Skeletal muscle tissue (tissue), 4 donors: ENCODE data around the gene EFNA5. TPM values are rescaled to one million over a fixed set of nuclear protein-coding genes. Genes with fewer than 3 reads are reported as not detected.
"Not testable (repeated sequence)": the region's sequence is repeated elsewhere in the genome, so short reads cannot be mapped to it uniquely, and the experiment has no call there.

Experiments used
- H3K27ac ChIP-seq: one replicate; pipeline ENCODE4 v1.7.0; 2013; ENCODE audit warnings: mild to moderate bottlenecking, low read depth, low read length, inconsistent platforms
- H3K27me3 ChIP-seq, 3 donors: one replicate each; pipeline ENCODE4 v1.7.0; 2013; ENCODE audit warnings: low read length in 3 of 3; ENCODE audit not compliant: control insufficient read depth in 3 of 3, insufficient read depth in 3 of 3
- H3K36me3 ChIP-seq, 3 donors: one replicate each; pipeline ENCODE4 v1.7.0; 2013; ENCODE audit warnings: low read length in 3 of 3; ENCODE audit not compliant: control insufficient read depth in 3 of 3, insufficient read depth in 3 of 3
- H3K4me1 ChIP-seq, 3 donors: one replicate each; pipeline ENCODE4 v1.7.0; 2013; ENCODE audit warnings: low read length in 3 of 3, mild to moderate bottlenecking in 3 of 3; ENCODE audit not compliant: control insufficient read depth in 3 of 3, insufficient read depth in 3 of 3
- H3K4me3 ChIP-seq, 3 donors: one replicate each; pipeline ENCODE4 v1.7.0; 2013; ENCODE audit warnings: low read length in 3 of 3
- H3K9ac ChIP-seq, 3 donors: one replicate each; pipeline ENCODE4 v1.7.0; 2013; ENCODE audit warnings: low read length in 3 of 3, mild to moderate bottlenecking in 3 of 3, moderate library complexity in 2 of 3, low read depth in 1 of 3
- H3K9me3 ChIP-seq, 3 donors: one replicate each; pipeline ENCODE4 v1.7.0; 2013; ENCODE audit warnings: low read length in 3 of 3; ENCODE audit not compliant: control insufficient read depth in 3 of 3
- total RNA-seq: library from RNA; depleted of rRNA; stranded (reverse); fragments of >200 nt; gene quantifications from one replicate; pipeline ENCODE4 v1.2.3, GENCODE V29; 2014
- donor health status: Osteomylitis.

Gene EFNA5
- total RNA-seq, 1 donor from 2014 or later = 8.4 TPM

DNA sequence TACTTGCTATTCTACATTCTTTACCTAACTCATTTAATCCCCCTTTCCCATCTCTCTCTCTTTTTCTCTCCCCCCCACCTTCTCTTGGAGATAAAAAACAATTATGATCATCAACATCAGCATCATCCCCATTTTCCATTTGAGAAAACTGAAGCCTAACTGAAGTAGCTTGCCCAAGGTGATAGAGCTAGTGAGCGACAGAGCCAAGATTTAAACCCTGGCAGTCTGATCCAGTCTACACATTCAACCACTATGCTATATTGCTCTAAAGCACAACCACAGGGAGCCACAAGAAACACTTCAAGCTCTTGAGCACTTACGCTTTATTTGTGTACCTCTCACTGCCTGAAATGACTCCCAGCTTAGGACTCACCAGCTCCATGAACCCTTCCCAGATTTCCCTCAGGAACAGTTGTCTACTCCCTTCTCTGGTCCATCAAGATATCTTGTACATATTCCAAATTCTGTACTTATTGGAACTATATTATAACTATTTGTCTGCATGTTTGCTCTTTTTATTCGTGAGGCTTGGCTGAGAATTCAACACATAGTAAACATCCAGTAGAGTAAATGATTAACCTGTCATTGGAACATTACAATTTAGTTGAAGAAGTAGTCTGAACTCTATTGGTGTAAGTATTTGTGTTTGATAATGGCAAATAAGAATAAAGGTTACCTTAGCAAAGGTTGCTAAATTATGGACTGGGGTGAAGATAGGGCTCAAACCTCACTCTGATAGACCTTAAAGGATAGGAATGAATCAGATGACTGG lies 164.8 kb downstream of the EFNA5 start:
- Histone ChIP-seq H3K9me3 (no peaks in the 10 kb centered on the region), H3K4me3 (no peak overlapping the region), H3K27ac (no peak overlapping the region), H3K36me3 (no peaks in the 10 kb centered on the region), H3K4me1 (no peaks in the 10 kb centered on the region), H3K9ac (no peak overlapping the region), H3K27me3 (peaks cover 0 to 5% (median 0%) of the 10 kb centered on the region in 3 donors)

DNA sequence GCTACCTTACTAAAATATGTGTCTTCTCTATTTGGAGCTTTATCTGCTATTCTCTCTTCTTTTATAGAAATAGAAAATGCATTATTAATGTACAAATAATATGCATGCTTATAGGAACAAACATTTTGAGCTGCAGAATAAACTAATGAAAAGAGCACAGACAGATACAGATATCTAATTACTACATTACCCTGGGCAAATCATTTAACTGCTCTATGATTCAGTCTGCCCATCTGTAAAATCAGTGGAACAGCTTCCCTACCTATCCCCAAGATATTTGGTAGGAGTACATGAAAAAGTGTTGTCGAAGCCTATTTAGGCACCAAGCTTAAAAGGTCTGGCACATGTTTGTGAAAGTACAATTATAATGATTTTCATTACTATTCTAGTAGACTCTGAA lies 166.3 kb downstream of the EFNA5 start:
- H3K4me3 ChIP-seq = no peak overlapping the region
- no peaks in the 10 kb centered on the region for H3K9me3 ChIP-seq
- H3K27ac ChIP-seq = no peak overlapping the region
- no peaks in the 10 kb centered on the region for H3K4me1 ChIP-seq
- peaks cover 0 to 5% (median 0%) of the 10 kb centered on the region in 3 donors for H3K27me3 ChIP-seq
- no peaks in the 10 kb centered on the region for H3K36me3 ChIP-seq
- H3K9ac ChIP-seq = no peak overlapping the region

- Histone ChIP-seq H3K27me3 (peaks cover 0 to 5% (median 0%) of the 10 kb centered on the region in 3 donors), H3K4me1 (no peaks in the 10 kb centered on the region), H3K9ac (no peak overlapping the region), H3K36me3 (no peaks in the 10 kb centered on the region), H3K27ac (no peak overlapping the region), H3K9me3 (no peaks in the 10 kb centered on the region), H3K4me3 (no peak overlapping the region)
Measured at GRCh38 chr5:107502676-107503060, 168.1 kb downstream of the EFNA5 start.

GRCh38 chr5:107501965-107502675 lies 168.6 kb downstream of the EFNA5 start:
- Histone ChIP-seq H3K27ac (no peak overlapping the region), H3K36me3 (no peaks in the 10 kb centered on the region), H3K4me1 (no peaks in the 10 kb centered on the region), H3K9ac (no peak overlapping the region), H3K27me3 (peaks cover 0 to 5% (median 0%) of the 10 kb centered on the region in 3 donors), H3K9me3 (no peaks in the 10 kb centered on the region), H3K4me3 (no peak overlapping the region)

DNA sequence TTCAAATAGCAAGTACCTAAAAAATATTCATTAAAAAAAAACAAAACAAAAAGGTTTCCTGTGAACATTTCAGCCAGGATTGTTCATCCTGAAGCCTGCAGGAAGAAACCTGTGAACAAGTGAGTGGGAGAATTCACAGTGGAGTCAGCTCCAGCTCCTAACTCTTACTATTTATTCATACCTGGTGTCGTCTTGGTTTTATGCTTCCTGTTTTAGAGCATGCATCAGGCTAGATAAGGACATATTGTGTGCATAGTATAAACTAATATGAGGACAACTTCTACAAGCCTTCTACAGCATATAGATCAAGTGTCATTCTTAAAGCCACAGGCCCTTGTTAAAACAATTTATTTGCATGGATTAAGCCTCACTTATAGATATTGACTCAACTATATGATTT lies 169.9 kb downstream of the EFNA5 start:
- Histone ChIP-seq H3K27me3 (peaks cover 0 to 5% (median 0%) of the 10 kb centered on the region in 3 donors), H3K4me3 (no peak overlapping the region), H3K4me1 (no peaks in the 10 kb centered on the region), H3K9ac (no peak overlapping the region), H3K27ac (no peak overlapping the region), H3K36me3 (no peaks in the 10 kb centered on the region), H3K9me3 (no peaks in the 10 kb centered on the region)

GRCh38 chr5:107500347-107500746 lies 170.4 kb downstream of the EFNA5 start:
- H3K9ac ChIP-seq = no peak overlapping the region
- H3K27ac ChIP-seq = no peak overlapping the region
- no peaks in the 10 kb centered on the region for H3K9me3 ChIP-seq
- H3K4me3 ChIP-seq = no peak overlapping the region
- H3K4me1 ChIP-seq = no peaks in the 10 kb centered on the region
- H3K27me3 ChIP-seq = peaks cover 0 to 5% (median 0%) of the 10 kb centered on the region in 3 donors
- H3K36me3 ChIP-seq = no peaks in the 10 kb centered on the region

- no peak overlapping the region for H3K4me3 ChIP-seq
- H3K9me3 ChIP-seq = no peaks in the 10 kb centered on the region
Measured at GRCh38 chr5:107499776-107500175, 171.0 kb downstream of the EFNA5 start.

DNA sequence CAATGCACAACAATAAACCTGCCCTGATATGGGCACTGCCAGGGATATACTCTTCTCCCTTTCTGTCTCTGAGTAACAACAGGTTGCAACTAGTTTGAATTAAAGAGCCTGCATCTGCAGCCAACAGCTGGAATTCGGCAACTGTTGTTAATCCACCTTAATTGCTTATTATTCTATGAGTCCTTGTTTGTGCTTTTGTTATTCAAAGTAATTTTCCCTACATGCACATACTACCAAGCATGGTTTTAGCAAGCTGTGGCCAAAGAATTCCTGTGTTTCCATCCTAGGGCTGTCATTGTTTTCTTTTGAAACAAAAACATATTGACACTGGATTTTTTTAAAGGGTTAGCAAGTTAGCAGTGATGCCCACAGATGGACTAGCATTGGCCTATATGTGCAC lies 171.5 kb downstream of the EFNA5 start:
- Histone ChIP-seq H3K27ac (no peak overlapping the region), H3K4me1 (no peaks in the 10 kb centered on the region), H3K4me3 (no peak overlapping the region), H3K9me3 (no peaks in the 10 kb centered on the region), H3K27me3 (peaks cover 0 to 5% (median 0%) of the 10 kb centered on the region in 3 donors), H3K9ac (no peak overlapping the region), H3K36me3 (no peaks in the 10 kb centered on the region)

More at GRCh38 chr5:107499776-107500175, 171.0 kb downstream of the EFNA5 start:
- H3K9ac ChIP-seq = no peak overlapping the region
- no peak overlapping the region for H3K27ac ChIP-seq
- no peaks in the 10 kb centered on the region for H3K36me3 ChIP-seq
- H3K27me3 ChIP-seq = peaks cover 0 to 5% (median 0%) of the 10 kb centered on the region in 3 donors
- H3K4me1 ChIP-seq = no peaks in the 10 kb centered on the region

GRCh38 chr5:107496466-107496865 lies 174.3 kb downstream of the EFNA5 start:
- no peaks in the 10 kb centered on the region for H3K36me3 ChIP-seq
- H3K27ac ChIP-seq = no peak overlapping the region
- H3K4me3 ChIP-seq = no peak overlapping the region
- no peaks in the 10 kb centered on the region for H3K4me1 ChIP-seq
- no peak overlapping the region for H3K9ac ChIP-seq
- H3K9me3 ChIP-seq = no peaks in the 10 kb centered on the region
- H3K27me3 ChIP-seq = no peaks in the 10 kb centered on the region

GRCh38 chr5:107494129-107494528 lies 176.6 kb downstream of the EFNA5 start:
- not testable (repeated sequence) for H3K9me3 ChIP-seq, H3K4me1 ChIP-seq, H3K36me3 ChIP-seq, H3K9ac ChIP-seq, H3K4me3 ChIP-seq, H3K27me3 ChIP-seq, H3K27ac ChIP-seq
